SK-MEL-5 (cell line): ENCODE measurements around the gene RIMS4. TPM values are rescaled to one million over a fixed set of nuclear protein-coding genes. Genes with fewer than 3 reads are reported as not detected.

ENCODE experiments used
- DNase-seq: peaks from one replicate; pipeline ENCODE4 v3.0.0-alpha.2; 2016; ENCODE audit warnings: low read depth, low spot score
- in situ Hi-C: cut with HindIII; loops from 2 replicates; pipeline ENCODE4 v1.10.0; 2016; ENCODE audit warnings: low sequenced_read_pairs, high pct_unique_total_duplicates, low pct_unique_long_range_greater_than_20kb
- total RNA-seq: library from RNA; depleted of rRNA; stranded (reverse); fragments of >200 nt; shearing (Covaris generic); gene quantifications from 2 replicates; pipeline ENCODE4 v1.2.3, GENCODE V29; 2014

Gene RIMS4
- total RNA-seq, 1 experiment from 2014 or later = 10.7 TPM

DNA sequence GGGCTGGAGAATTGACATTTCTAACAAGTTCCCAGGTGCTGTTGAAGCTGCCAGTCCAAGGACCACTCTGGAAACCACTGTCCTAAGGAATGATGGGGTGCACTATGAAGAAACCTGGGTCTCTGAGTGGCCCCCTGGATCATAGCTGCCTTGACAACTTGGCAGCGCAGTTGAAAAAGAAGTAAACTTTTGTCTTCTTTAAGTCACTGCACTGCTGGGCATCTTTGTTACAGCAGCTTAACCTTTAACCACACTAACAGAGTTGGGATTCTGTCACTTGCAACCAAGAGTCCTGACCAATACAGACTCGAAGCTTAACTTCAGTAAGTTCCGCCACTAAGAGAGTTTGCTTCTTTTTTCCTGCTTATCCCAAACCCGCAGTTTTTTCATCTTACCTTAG is 73.2 kb downstream of the RIMS4 start:
- in situ Hi-C loops = no loop called here
- no peak for DNase-seq

DNA sequence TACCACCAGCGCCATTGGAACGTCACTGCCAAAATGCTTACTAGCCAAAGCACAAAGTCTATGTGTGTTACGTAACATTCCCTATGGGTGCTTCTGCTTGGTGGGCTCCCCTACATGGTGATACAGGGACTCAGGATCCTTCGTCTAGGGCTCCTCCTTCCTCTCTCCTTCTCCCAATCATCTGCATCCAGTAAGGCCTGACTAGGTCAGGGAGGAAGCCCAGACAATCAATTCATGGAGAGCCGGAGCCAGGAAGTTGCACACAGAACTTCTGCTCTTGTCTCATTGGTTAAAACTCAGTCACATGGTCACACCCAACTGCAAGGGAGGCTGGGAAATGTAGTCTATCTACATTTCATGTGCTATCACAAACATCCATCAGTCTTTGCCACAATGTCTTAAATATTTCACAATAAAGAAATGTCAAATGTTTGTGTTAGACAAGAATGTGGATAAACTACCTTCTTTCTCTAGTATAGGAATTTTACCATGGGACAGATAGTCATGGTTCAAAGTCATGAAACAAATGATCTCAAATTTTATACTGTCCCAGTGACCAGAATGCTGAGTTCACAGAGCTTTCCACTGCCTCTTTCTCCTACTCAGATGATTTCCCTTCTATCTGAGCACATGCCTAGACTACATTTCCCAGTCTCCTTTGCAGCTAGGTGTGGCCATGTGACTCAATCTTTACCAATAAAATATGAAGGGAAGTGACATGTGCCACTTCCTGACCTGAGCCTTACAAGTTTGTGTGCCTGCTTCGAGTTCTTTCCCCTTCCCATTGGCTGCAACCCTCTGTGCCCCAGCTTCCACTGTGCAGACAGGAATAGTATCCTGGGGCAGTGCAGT is 74.0 kb downstream of the RIMS4 start:
- in situ Hi-C loops = no loop called here
- DNase-seq = peak; percentile 95

DNA sequence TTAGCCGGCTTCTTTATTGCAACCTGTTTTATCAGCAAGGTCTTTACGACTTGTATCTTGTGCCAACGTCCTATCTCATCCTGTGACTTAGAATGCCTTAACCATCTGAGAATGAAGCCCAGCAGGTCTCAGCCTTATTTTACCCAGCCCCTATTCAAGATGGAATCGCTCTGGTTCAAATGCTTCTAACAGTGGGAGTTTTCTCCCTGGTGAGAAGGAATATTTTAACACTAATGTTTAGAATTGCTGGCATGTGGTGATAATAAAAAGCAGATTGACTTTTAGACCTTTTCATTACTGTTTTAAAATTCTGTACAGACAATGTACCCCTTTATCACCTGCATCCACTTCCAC is 74.6 kb downstream of the RIMS4 start:
- DNase-seq = no peak
- in situ Hi-C loops = no loop called here

GRCh38 chr20:44734938-44735337 is 75.4 kb downstream of the RIMS4 start:
- in situ Hi-C loops = no loop called here
- peak; percentile 57 for DNase-seq

GRCh38 chr20:44733341-44734069 is 76.8 kb downstream of the RIMS4 start:
- DNase-seq = peak; percentile 83
- in situ Hi-C loops = no loop called here

GRCh38 chr20:44732327-44732726 is 78.0 kb downstream of the RIMS4 start:
- in situ Hi-C loops = no loop called here
- DNase-seq = no peak

DNA sequence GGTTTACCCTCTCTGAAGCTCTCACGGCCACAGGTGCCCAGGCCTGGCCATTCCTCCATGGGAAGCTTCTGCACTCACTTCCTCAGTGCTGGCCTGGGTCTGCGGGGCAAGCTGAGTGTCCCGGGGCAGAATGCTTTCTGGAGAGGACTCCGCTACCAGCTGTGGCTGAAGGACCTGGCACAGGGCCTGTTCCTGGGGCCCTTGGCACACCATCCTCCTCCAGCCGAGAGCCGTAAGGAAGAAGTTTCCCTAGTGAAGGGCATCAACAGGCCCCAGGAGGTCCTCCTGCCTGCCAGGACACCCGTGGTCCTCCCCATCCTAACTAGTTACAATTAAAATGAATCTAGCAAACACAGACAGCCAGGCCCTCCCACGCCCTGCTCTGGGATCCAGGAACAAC is 78.7 kb downstream of the RIMS4 start:
- in situ Hi-C loops = no loop called here

DNA sequence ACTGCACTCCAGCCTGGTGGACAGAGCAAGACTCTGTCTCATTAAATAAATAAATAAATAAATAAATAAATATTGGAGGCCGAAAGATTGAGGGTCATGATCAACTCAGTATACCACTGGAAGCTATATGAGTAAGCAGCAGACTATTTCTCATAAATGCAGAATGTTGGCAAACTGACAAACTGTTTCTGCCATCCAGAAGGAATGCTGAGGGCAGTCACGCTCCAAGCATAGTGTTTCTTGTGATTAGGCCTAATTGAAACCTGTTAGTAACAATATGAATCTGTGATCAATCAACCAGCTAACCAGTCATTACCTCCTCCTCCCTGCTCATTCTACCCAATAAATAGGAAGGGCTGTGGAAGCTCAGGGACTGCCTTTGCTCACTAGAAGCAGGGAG is 79.9 kb downstream of the RIMS4 start:
- peak; percentile 74 for DNase-seq
- in situ Hi-C loops = no loop called here

More for the DNA sequence above, 78.7 kb downstream of the RIMS4 start:
- DNase-seq = no peak

GRCh38 chr20:44728801-44729443 is 81.4 kb downstream of the RIMS4 start:
- in situ Hi-C loops = no loop called here
- DNase-seq = peak; percentile 94

GRCh38 chr20:44727651-44728050 is 82.7 kb downstream of the RIMS4 start:
- in situ Hi-C loops = no loop called here

GRCh38 chr20:44727039-44727438 is 83.3 kb downstream of the RIMS4 start:
- in situ Hi-C loops = no loop called here
- no peak for DNase-seq

More at GRCh38 chr20:44727651-44728050, 82.7 kb downstream of the RIMS4 start:
- no peak for DNase-seq

DNA sequence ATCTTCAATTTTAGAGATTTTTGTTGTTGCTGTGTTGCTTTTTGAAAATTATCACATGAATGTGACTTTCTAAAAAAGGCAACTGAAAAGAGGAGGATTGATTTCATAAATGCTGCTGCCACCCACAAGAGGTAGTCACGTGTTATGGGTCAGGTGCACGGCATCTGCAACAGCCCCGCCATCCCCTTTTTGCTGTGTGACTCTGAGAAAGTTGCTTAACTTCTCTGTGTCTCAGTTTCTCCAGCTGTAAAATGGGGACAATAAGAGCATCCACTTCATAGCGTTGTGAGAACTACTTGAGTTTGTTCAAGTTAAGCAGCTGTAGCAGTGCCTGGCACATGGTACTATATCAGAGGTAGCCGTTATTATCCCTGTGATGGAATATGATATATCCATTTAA is 84.5 kb downstream of the RIMS4 start:
- in situ Hi-C loops = no loop called here
- DNase-seq = no peak

DNA sequence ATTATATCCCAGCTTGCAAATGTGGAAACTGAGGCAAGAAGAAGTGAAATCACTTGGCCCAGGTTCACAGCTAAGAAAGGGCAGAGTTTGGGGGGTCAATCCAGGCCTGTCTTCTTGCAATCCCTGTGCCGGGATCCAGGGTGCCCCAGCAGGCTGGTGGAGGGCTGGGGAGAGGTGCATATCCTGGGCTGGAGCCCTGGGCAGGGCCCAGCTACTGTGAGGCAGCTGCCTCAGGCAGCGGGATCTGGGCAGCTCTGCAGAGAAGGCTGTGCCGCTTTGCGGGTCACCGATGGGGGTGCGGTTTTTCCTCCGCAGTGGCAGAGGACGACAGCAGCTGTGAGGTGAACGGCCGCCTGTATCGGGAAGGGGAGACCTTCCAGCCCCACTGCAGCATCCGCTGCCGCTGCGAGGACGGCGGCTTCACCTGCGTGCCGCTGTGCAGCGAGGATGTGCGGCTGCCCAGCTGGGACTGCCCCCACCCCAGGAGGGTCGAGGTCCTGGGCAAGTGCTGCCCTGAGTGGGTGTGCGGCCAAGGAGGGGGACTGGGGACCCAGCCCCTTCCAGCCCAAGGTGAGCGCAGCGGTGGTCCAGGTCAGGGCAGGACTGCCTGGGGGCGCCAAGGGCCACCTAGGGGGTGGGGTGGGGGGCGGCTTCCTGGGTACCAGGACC is 85.8 kb downstream of the RIMS4 start:
- in situ Hi-C loops = no loop called here

DNA sequence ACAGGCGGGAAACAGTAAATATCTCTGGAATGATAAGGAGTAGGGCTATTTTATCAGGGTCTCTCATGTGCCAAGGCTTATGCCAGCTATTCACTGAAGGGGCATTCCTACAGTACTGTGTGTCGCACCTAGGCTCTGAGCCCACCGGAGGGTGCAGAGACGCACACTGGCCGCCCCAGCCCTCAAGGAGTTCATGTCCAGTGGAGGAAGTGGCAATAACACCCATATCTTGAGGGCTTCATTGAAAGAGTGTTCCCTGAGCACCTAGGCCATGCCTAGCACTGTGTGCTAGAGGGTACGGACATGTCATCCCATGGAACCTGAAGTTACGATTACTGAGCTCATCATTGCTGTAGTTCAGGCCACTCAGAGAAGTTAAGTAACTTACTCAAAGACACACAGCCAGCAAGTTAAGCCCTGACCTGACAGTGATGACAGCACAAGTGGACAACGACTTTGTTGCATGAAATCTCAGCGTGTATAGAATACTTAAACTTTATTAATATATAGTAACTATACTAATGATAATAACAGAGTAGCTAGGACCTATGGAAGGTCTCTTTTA is 86.5 kb downstream of the RIMS4 start:
- in situ Hi-C loops = no loop called here
- DNase-seq = no peak

More for the DNA sequence above, 85.8 kb downstream of the RIMS4 start:
- no peak for DNase-seq

DNA sequence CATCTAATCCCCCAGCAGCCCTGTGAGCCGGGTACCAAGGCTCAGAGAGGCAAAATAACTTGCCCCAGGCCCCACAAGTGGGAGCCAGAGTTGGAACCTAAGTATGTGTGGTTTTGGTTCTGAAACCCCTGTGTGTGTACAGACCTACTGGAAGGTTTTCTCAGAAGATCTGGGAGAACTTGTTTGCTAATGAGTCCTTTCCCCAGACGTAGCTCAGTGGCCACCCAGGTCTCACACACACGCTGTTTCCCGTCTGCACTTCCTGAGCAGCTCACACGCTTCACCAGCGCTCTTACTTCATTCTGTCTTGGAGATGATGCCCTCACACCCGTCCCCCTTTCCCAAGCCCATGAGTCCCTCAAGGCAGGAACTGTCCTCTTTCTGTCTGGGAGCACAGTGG is 87.0 kb downstream of the RIMS4 start:
- in situ Hi-C loops = no loop called here
- no peak for DNase-seq

DNA sequence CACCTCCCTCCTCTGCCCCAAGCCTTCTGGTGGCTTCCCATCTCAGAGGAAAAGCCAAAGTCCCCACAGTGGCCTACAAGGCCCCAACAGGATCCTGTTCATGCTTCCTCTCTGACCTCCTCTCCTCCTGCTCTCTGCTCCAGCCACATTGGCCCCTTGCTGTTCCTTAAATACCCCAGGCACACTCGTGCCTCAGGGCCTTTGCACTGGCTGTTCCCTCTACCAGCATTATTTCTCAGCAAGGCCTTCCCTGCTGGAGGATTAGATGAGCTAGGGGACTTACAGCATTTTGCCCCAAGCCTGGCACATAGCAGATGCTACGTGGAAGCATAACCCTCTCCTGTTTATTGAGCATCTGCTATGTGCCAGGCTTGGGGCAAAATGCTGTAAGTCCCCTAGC is 87.4 kb downstream of the RIMS4 start:
- in situ Hi-C loops = no loop called here
- DNase-seq = no peak

- in situ Hi-C loops = no loop called here
- DNase-seq = no peak
These were observed 88.6 kb downstream of the RIMS4 start for GRCh38 chr20:44721785-44722054.
